NK-92 treated with Interleukin-12 subunit alpha and Interleukin-12 subunit beta, amount 100 ng/mL, for 24 hours (cell line): ENCODE data around the gene FITM1.

Source experiments
- DNase-seq: peaks from one replicate; lab custom pipeline; 2025; lab: John Stamatoyannopoulos, UW

Gene FITM1, protein sequence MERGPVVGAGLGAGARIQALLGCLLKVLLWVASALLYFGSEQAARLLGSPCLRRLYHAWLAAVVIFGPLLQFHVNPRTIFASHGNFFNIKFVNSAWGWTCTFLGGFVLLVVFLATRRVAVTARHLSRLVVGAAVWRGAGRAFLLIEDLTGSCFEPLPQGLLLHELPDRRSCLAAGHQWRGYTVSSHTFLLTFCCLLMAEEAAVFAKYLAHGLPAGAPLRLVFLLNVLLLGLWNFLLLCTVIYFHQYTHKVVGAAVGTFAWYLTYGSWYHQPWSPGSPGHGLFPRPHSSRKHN

DNA sequence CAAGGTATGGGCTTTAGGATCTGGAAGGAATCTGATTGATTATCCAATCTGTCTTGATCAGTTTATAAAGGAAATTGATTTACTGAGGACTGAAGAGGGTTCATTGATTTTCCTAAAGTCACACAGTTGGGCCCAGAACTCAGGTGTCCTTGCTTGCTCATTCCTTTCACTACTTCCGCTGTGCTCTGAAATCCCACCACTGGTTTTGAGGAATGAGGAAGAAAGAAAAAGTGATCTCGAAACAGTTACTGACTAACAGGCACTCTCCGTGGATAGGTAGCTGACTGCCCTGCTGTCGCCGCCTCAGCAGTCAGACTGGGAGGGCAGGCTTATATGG is at the start of gene FITM1:
Gene FITM1, plus strand, starts transcription at position 280 of the 337 bp plus-strand sequence. CDS start 905 bp downstream, outside the sequence.
- no peak for DNase-seq

DNA sequence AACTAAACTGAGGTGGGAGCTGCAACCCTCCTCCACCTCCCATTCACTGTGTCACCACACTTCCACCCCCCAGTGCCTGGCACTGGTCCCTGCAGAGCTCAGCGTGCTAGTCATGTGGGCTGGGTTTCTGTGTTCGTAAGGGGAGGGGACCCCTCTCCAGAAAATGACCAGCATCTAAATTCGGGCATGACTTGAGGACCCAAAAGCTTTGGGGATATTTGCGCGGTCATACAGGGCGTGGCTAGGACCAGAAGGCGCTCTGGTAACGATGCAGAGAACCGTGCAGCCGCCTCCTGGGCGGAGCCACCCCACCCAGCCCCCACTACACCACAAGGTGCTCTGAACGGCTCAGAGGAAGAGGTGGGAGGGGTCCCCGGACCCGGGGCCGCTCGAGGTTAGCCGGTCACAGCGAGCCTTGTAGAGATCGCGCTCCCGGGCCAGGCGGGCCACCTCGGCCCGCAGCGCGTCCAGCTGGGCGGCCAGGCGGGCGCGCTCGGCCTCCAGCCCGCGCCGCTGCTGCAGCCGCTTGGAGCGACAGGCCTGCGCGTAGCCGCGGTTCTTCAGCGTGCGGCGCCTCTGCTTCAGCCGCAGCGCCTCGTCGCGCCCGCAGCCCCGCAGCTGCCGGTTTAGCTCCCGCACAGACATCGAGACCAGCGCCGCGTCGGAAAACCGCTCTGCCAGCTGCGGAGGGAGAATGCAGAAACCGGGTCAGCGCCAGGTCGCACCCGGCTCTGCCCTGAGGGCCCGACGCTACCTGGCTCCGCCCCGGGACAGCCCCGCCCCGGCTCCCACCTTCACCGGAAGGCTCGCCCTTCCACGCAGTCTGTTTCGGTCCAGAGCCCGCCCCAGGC is 49.3 kb upstream of the FITM1 start:
- peak; percentile 52 for DNase-seq

DNA sequence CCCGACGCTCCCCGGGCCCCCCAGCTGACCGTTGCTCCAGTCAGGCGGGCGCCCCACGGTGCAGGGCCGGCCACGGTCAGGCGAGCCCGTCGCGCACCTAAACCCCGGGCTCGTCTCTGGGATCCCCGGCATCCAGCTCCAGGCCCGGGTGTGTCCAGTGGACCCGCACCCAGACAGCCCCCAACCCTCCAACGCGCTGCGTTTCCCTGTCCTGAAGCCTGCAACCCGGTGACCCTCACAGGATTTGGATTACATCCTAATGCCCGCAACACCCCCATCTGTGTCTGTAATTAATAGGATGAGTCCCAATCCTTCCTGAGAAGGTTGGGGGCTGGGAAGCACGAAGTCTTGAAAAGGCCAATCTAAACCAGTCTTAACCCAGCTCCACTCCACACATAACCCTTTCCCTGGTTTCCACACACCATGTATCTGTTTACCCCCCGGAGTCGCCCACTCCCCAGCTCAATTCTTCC is 48.7 kb upstream of the FITM1 start:
- no peak for DNase-seq

DNA sequence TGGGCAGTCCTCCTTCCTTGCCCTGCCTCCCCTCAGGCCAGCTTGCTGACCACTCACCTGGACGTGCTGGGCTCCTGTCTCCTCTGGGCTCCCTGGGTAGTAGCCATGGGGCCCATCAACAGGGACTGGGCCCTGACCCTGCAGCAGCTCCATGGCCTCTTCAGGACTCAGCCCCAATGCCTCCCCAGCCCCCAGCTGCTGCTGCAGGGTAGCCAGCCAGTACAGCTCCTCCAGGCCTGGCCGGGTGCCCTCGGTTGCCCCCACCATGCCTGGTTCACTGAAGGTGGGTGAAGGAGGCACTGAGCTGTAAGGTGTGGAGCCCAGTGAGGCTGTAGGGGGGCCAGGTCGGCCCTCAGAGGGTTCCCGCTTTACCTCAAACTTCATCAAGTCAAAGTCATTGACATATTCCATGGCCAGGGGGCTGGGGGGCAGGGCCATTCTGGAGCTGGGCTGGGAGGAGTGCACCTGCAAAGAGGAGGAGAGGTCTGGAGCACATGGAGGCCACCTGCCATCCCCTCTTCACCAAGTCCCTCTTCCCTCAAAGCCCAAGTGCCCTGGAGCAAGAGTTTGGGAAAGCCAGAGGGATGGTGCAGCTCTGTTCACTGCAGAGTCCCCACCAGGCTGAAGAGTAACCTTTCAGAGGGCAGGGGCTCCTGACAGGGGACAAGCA is 47.9 kb upstream of the FITM1 start:
- no peak for DNase-seq

DNA sequence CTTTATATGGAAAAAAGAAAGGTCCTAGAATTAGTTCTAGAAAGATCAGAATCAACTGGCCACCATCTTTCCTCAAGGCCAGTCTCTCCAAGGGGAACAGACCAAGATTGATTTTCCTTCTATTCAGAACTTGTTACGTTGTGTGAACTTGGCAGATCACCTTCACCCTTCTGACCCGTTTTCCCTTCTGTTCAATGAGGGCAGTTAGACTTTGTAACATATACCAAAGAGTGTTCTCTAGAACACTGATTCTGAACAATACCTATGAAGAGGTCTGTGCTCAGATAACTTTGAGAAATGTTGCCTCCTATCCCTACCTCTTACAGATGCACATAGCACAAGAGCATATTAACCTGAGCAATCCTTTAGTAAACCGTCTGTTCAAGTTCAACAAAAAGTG is 47.0 kb upstream of the FITM1 start:
- DNase-seq: no peak

DNA sequence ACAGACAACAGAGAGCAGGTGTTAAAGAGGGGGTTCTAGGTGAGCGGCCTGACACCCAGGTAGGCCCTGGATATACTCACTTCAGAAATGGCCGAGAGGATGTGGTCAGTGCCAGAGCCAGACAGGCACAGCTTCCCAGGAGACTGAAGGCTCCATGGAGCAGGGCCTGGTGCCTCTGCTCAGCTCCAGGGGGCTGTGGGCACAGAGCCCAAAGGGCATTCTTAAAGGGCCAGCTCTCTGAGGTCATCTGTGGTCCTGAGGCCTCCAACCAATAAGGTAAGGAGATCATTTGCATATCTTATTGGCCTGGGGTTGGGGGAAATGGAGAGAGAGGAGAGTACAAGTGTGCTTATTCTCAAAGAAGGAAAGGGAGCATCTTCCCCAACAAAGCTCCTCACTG is 46.0 kb upstream of the FITM1 start:
- no peak for DNase-seq

DNA sequence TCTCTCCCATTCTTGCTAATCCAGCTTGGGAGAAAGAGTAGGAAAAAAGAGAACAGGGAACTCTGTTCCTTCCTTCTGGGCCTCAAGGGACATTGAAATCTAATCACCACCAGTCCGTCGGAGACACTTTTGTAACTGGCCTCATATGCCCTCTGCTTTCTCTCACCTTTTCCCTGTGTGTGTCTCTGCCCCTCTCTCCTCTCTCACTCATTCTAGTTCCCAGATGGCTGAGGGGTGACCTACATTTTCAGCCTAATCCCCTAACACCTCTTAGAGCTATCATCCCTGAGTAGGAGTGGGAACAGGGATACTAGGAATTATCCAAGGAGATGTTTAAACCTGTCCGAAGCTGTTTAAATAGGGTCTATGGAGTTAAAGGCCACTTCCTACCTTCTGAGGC is 45.2 kb upstream of the FITM1 start:
- DNase-seq: no peak

DNA sequence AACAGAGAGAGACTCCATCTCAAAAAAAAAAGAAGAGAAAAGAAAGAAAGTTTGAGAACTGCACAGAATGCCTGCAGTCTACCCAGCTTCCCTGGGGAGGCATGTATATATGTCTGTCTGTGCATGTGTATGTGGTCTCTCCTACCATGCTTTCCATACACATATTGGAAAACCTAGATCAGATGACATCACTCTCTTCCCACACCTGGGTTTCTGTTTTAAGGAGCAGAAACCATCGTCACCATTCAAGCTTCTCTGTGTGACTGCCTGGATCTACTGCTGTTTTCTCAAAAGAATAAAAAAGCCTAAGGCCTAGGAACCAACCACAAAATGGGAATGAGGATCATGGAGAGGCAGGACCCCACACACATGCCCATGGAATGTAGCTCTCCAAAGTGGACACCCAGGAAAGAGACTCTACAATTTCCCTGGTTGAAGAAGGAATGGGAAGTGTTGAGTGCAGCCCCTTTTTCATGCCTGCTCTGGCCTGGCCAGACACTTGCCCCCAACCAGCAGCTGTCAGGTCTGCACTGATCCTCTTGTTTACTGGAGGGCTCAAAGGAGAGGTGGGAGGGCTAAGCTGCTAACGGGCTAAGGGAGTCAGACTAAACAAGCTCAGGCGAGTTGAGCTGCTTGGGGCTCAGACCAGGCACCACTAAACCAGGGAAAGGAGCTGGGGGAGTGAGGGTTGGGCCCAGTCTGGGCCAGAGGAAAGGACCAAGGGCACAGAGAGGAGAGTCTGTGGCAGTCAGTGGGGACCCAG is 44.1 kb upstream of the FITM1 start:
- DNase-seq: no peak

DNA sequence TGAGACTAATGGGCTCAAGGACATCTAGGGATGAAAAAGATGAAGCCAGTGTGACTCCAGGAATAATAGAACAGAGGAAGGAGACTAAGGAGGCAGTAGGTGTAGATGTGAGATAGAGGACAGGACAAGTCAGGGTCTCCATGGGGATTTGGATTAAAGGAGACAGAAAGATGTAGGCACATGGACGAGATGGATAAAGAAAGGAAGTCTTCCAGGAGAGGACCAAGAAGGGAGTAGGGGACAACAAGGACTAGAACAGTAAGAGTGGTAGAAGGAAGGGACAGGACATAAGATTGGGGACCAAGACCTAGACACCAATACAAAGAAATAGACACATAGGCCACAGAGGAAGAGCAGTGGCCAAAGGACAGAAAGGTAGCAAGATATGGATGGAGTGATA is 43.5 kb upstream of the FITM1 start:
- DNase-seq: no peak

DNA sequence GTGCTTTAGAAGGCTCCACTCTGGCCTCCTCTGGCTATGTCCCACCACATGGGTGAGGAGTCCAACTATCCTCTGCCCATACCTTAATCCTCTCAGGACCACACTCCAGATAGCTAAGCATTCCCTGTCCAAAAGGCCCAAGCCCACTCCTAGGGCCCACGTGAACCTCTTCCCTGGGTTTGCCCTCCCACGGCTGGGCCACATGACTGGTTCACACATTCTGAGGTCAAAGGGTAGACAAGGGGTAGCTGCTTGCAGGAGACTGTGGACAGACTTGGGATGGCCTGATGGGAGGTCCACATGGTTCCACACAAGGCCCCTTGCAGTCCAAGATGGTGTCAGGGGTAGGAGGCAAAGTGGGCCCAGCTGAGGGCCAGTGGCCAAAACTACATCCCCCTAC is 42.4 kb upstream of the FITM1 start:
- DNase-seq: no peak

DNA sequence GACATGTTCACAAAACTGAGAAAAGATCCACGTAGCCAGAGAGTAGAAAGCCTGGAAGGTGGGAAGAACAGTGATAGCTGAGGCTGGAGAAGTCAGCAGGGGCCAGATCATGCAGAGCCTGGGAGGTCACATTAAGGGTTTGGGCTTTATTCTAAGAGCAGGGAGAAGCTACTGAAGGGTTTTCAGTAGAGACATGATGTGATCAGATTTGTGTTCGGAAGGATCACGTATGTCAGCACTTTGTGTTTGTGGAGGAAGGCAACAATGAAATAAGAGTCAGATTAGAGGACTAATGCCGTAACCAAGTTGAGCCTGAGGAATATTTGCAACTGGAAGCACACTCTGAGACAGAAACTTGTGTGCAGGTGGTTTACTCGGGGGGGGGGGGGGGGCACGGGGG is 40.6 kb upstream of the FITM1 start:
- no peak for DNase-seq

DNA sequence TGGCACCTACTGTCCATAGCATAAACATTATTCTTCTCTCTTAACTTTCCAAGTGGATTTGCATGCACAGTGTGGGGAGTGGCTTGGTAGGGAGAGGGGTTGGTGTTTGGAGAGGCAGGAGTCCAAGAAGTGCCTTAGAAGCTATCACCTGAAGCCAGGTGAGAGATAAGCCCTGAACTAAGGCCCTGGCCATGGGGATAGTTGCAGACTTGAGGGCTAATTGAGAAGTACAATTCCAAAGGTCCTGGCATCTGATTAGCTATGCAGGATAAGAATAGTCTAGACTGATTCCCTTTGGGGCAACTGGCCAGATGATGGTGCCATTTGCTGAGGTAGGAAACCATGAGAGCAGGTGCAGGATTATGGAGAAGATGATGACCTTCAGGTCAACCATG is 38.4 kb upstream of the FITM1 start:
- DNase-seq: no peak

DNA sequence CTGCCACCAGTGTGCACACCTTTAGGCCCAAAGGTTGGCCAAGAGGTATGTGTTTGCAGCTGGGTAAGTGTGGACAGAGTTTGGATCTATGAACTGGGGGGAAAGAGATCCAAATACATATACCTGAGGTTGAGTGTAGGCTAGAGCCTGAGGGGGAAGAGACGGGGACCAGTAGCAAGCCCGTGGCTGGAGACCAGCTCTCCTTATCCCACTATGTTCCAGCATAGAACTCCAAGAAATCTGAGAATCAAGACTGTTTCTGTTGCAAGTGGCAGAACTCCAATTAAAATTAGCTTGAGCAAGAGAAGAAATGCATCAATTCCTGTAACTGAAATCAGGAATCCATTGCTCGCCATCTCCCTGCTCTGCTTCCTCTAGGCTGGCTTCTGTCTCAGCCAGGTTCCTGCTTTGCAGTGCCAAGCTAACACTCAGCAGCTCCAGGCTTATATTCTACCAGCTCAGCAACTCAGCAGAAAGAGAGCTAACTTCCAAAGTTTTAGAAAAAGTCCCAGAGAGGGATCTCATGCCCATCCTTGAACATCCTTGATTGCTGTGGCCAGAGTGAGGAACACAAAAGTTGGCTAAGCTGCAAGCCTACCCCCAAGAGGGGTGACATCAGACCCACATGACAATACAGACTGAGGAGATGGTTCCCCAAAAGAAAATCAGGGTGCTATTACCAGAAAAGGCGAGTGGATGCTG is 37.8 kb upstream of the FITM1 start:
- no peak for DNase-seq

DNA sequence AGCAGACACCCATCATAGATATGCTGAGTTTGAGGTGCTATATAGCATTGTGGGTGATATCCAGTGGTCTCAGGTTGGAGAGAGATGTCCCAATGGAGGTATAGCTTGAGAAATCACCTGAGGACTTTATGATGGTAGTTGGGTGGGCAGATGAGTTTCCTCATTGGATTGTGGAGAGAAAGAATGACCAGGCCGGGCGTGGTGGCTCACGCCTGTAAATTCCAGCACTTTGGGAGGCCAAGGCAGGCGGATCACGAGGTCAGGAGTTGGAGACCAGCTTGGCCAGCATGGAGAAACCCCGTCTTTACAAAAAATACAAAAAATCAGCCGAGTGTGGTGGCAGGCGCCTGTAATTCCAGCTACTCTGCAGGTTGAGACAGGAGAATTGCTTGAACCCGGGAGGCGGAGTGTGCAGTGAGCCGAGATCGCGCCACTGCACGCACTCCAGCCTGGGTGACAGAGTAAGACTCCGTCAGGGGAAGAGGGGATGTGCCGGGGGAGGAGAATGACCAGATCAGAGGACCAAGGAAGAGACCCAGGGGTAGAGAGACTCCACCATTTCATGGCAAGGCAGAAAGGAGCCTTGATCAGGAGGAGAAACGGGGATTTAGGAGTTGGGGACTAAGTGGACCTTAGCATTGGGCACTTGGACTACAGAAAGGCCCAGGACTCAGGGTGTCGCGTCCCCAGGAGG is 37.1 kb upstream of the FITM1 start:
- no peak for DNase-seq

DNA sequence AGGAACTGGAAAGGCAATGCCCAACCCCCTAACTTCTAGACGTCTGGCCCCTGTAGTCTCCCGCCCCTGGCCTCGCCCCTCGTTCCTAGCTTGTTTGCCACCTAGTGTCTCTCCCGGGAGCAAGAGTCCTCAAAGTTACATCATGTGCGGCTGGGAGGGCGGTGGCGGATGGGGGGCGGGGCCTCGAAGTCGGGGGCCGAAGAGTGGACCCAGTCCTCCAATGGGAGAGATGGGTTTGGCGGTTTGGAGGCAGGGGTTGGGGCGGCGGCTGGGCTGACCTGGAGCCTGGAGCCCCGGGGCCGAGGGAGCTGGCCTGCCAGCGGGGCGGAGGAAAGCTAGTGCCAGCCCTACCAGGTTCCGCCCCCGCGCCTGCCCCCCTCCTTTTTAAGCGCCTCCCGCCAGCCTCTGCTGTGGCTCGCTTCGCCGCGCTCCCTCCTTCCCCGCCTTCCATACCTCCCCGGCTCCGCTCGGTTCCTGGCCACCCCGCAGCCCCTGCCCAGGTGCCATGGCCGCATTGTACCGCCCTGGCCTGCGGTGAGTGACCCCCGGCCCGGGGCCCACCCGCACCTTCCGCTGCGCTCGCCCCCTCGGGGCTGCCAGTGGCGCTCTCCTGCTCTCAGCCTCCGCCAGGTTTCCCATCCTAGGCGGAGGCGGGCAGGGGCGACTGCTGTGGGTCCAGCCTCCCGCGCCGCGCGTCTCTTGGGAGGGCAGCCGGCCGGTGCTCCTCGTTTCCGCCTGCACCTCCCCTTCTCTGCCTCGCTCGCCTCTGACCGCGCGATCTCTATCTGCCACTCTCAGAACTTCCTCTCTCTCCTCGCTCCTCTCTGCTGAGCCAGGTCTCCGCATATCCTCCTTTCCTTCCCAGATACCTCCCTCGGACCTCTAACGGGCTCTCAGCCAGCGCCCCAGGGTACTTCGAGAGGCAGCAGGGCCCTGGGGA is 36.3 kb upstream of the FITM1 start, which contains the start of gene PCK2:
Gene PCK2, plus strand, starts transcription at position 411 of the 940 bp plus-strand sequence. Its CDS starts 95 bp downstream, at position 506.
- peak; percentile 92 for DNase-seq

DNA sequence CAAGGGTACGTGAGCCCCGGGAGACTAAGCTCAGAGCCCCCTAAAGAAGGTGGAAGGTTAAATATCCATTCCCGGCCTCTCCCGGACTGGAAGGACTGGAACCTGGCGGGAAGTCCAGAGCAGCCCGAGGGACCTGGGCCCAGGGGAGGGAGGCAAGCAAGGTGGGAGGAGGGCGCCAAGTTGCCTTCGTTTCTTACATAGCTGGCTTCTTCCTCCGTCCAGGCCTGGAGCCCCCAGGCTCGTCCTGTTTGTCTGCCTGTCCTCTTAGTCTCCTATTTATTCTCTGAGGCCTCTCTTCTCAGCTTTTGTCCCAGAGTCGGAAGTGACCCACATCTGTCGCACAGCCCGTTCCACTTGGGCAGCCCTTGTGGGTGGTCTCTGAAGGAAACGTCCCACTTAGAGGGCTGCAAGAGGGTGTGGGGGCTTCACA is 35.6 kb upstream of the FITM1 start:
- DNase-seq: no peak

DNA sequence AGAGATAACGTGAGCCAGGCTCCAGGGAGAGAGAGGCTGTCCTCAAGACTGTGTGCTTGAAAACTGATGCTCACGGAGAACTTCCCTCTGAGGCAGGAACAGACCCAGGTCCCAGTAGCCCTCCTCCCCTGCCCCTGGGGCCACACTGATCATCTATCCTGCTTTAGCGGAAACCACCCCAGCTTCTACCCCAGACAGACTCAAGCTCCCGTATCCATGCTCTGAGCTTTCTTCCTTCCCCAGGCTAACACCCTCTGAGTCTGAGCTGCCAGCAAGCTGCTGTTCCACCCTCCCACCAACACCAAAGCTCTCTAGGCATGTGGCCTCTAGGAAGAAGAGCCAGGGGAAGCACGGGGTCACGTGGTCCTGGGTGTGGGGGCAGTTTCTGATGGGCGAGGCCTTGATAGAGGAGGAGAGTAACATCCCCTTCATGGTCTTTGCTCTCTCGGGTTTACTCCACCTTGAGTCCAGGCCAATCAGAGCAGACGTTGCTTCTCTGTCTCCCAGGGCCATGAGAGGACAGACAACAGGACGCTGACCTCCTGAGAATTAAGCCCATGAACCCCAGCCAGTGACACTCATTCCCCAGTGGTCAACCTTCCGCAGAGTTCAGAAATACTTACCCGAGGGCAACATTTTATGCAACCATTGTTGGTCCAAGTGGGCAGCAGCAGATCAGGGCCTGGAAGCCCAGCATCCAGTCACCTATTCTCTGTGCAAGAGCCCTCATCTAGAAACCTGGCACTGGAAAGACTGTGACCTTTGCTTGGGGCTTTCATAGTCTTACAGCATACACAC is 35.0 kb upstream of the FITM1 start:
- peak; percentile 45 for DNase-seq

DNA sequence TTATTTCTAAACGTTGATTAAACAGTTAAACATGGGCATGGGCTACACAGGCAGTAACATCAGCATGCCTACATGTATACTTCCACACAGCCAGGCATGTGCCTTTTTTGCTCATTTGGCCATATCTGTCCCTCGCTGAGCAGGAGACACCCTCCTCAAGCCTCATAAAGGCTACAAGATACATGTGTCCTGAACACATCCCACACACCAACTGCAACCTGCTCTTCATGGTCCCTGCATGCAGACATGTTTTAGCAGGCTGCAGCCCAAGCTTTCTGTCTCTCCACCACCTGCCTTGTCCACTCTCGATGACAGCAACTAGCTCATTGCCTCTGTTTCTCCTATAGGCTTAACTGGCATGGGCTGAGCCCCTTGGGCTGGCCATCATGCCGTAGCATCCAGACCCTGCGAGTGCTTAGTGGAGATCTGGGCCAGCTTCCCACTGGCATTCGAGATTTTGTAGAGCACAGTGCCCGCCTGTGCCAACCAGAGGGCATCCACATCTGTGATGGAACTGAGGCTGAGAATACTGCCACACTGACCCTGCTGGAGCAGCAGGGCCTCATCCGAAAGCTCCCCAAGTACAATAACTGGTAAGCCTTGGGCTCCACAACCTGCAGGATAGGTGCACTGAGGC is 33.8 kb upstream of the FITM1 start:
- no peak for DNase-seq
